Germinal center (tissue), 1 donor: ENCODE results near the gene HDAC4.

Source experiments
- DNase-seq: peaks from one replicate; pipeline ENCODE4 v3.0.0; 2012; ENCODE audit warnings: mixed read lengths, low spot score

HDAC4 gene

DNA sequence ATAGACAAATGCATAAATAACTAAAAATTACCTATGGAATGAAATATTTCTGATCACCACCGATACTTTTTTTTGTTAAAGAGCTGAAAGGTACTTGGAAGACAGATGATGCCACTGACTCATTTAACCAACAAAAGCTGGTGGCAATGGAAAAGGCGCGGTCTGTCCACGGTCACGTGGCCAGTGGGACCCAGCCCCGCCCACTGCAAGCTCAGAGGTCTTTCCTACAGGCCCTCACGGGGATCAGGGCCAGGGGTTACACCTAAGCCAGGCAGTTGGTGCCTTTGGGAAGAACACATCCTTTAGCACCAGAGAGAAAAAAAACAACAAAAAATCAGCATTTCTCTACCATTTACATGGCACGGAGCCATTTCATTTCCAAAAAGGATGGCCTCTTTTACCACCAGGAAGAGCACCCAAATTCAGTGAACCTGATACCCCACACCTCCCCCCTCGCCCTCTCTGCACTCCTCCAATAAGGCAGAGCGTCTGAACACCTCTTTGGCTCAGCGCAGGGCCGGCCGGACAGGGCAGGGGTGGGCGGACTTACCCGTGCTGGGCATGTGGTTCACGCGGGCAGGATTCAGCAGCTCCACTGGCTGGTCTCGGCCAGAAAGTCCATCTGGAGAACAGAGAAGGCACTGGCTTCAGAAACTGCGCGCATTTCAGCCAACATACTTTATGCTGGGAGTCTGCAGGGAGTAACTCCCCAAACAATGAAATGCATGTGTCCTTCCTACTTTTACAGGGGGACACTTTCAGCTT, 164.6 kb downstream of the HDAC4 start:
- no peak for DNase-seq

DNA sequence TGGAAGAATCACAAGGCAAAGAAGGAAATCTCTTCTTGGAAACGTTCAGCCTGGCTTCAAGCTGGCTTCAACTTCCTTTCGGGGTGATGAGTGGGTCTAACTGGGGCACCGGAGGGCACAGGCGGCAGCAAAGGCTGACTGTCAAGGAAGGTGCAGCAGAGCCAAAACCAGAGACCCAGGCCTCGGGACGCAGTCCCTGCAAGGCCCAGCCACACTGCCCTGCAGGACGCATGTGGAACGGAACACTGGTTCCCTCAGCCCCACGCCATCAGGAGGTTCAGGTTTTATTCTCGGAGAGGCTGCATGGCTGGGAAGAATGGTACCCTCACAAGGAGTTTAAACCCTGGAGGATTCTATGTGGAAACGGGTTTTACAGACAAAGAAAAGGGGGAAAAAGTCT, 165.5 kb downstream of the HDAC4 start:
- DNase-seq, result no peak

DNA sequence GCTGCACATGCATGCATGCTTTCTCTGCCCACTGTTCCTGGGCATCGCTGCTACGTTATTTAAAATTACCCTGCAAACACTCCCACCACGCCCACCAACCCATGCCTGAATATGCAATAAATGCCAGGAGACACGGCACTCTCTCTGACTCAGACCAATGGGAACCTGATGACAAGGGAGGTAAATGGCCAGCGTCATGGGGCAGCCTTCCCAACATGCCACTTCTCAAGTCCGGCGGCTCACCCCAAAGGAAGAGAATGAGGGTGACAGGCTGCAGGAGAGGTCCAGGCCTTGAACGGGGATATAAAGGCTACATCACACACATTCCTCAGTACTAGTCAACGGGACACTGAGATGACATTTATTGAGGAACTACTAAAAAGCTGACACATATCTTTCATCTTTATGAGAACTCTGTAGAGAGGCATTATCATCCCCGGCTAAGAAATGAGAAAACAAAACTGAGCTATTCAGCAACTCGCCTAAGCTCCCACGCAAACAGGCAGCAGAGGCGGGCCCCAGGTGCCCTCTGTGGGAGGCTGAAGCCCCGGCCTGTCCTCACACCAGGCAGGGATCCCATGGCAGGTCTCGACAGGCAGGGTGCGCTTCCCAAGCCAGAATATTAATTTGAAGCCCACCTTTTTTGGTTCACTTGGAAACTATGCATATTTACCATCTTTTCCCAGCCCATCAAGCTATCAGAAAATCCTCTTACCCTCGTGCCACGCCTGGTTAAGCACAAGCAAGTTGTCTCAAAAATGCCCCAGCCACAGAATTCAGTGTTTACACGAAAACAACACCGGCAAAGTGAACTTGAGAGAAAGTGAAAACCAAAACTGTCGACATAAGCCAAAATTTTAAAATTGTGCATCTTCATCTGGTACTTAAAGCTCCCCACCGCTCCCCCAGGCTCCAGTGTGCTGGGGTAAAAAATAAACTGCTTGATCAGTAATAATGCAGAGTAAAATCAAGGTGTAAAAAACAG, 166.3 kb downstream of the HDAC4 start:
- no peak for DNase-seq

- no peak for DNase-seq
These were observed 167.2 kb downstream of the HDAC4 start for GRCh38 chr2:239233576-239233975.

DNA sequence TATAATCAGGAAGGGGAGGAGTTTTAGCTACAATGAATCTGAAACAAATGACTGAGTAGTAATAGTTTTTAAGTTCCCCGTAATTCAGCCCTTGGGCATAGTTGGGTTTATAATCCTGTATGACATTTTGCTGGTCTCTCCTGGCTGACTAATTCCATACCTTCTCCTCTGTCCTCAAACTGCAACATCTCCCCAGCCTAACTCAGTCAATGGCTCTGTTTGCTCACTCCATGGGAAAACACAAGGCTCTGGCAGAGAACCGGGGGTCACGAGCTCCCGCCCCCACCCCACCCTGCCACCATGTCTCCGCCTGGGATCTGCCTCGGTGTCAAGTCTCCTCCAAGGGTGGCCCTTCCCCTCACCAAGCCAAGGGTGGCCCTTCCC, 168.6 kb downstream of the HDAC4 start:
- no peak for DNase-seq

DNA sequence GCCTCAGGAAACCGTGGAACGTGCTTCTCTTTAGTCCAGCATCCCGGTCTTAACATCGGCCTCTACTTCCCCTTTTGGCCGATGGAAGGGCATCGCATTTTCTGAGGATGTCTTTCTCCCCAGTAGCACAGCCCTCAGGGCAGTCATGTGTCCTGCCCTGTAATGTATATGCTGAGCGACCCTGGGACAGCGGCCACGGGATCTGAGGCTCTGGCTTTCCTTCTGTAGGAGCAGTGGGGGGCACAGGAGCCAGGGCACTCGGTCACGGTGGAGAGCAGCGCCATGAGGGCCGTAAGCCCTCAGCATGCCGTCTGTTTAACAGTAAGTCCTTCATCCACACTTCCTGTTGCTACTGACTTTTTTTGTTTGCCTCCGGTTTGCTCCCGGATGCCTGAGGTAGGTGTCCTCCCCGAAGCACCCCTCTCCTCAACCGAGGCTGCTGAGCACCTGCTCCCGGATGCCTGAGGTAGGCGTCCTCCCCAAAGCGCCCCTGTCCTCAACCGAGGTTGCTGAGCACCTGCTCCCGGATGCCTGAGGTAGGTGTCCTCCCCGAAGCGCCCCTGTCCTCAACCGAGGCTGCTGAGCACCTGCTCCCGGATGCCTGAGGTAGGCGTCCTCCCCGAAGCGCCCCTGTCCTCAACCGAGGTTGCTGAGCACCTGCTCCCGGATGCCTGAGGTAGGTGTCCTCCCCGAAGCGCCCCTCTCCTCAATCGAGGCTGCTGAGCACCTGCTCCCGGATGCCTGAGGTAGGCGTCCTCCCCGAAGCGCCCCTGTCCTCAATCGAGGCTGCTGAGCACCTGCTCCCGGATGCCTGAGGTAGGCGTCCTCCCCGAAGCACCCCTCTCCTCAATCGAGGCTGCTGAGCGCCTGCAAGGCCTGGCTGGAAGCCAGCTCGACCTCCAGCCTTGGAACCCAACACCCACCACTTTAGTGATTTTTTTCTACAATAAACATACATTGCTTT, 169.3 kb downstream of the HDAC4 start:
- DNase-seq, result no peak

DNA sequence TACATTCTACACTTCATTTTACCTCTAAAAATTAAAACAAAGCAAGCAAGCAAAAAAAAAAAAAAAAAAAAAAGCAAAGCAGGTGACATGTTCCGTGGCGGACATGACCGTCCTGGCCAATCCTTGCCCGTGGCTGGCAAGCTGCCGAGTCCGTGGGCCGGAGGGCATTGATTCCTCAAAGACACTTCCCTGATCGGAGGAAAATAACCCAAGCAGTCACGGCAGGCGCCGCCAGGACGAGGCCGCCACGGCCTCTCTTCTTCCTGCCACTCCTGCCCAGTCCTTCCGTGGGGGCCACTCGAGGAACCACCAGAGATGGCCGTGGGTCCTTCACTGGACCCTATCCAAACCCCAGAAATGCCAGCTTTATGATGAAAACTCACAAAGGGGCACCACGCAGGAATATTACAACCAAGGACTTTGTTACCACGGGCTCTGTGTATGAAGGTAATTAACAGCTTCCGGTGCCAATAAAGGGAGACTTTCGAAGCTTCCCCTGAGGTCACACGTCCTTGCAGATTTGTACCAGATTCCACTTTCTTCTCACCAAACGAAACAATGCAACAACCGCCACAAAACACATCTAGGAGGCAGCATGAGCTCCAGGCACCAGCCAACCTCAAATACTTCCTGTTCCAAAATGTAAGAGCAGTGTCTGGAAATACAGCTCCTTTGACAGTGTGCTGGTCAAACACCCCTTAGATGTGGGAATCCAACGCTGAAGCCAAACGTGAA, 170.3 kb downstream of the HDAC4 start:
- DNase-seq, result no peak

GRCh38 chr2:239229545-239230279, 171.1 kb downstream of the HDAC4 start:
- no peak for DNase-seq

DNA sequence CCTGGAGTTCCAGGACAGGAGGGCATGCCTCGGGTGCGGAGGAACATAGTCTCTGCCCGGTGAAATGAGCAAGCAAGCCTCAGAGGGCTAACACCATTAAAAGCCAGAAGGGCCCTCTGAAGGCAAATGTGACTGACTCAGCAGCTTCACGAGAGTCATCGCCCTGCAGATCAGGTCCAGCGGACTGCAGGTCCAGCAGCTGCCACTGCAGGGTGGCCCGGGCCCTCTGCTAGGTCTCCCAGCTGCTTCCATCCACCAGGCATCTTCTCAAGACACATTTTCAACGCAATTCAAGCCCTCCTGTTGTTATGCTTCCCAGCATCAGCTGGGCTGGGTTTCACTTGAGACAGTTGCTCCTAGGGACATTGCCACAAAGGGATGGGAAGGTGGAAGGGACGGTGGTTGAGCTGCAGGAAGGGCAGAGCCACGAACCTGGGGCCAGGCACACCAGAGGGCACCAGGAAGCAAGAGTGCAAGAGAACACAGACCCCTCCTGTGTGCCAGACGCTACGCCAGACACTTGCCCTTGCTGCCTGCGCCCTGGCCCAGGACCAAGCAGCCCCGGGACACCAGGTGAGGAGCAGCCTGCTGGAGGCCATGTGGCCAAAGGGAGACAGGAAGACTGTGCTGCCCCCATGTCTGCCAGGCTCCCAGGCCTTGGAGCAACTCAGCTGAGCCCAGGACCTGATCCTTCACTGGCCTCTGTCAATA, 173.0 kb downstream of the HDAC4 start:
- no peak for DNase-seq

DNA sequence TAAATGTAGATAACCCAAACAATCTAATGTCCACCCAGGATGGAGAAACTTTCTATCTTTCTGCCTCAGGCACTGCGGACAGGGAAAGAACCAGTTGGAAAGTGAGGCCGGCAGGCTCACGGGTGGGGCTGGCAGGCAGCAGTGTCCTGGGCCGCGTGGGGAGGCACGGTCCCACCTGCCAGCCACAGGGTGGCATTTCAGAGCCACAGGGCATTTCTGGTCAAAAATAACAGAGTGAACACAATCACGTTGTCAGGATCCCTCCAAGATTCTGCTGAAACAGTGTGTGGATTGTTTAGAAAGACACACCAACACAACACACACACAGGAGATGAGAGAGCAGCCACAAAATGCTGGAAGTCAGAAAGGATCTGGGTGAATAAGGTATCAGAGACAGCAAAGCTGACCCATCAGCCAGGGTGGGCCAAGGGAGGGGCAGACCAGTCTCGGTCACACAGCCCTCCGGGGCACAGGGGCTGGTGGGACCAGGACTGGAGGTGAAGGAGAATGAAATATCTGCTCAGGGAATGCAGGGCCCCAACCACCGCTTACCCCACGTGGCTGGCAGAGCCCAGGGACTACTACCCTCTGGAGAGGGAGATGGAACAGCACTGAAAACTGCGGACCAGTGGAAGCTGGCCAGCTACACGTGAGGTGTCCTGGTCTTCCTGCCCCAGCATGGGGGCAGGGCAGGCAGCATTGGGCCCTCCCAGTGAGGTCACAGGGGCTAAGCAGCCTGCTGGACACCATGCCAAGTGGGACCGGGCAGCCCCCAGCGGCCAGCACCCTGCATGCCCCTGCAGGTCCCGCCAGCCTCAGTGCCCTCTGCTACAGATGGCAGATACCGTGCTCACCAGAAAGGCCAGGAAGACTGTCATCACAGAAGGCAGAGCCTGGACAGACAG, 173.9 kb downstream of the HDAC4 start:
- DNase-seq, result no peak

- no peak for DNase-seq
These were observed 174.8 kb downstream of the HDAC4 start for GRCh38 chr2:239225871-239226561.

DNA sequence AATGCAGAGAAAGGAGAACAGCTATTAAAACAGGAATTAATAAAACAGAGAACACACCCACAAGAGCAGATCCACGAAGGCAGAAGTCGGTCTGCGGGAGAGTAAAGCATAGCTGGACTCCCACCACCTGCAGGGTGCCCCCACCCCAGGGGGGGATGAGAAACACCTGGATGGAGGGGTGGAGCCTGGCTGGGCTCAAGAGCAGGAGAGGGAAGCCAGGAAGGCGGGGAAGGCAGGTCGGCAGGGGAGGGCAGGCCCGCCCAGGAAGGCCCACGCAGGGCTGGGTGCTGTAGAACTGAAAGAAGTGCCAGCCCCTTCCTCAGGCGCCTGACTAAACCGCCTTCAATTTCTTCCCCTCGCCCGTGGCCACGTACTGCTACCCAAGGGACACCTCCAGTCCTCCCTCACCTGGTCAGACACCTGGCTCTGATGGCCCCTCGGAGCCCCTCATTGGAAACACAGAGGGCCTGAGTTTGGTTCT, 175.4 kb downstream of the HDAC4 start:
- DNase-seq, result no peak

DNA sequence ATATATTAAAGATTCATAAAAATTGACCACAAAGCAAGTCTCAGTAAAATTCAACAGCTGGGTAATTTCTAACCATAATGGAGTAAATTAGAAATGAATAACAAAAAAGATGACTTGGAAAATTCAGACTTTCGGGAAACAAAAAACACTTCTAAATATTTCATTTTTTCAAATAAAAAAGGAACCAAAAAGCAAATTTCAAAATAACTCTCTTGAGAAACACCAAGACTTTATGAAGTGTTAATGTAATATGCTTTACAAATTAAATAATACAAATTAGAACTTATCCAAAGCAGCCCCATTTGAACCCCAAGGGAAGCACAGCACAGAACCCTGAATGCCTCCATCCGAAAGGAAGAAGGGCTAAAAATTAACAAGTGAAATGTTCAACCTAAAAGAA, 175.9 kb downstream of the HDAC4 start:
- no peak for DNase-seq

DNA sequence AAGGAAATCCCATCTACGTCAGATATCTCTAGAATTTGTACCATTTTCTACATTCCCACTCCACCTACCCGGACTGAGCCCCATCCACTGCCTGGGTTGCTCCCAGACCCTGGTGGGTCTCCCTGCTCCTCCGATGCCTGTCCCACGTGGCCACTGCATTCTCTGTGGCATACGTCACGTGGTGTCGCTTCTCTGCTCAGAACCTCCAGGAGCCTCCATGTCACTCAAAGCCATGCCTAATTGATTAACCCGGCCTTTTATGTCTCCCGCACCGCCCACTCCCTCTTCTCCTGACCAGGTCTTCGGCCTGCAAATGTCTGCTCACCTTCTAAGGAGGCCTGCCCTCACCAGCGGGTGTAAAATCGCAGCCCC, 176.6 kb downstream of the HDAC4 start:
- DNase-seq, result no peak

- DNase-seq, result no peak
These were observed 177.3 kb downstream of the HDAC4 start for GRCh38 chr2:239223310-239224198.

DNA sequence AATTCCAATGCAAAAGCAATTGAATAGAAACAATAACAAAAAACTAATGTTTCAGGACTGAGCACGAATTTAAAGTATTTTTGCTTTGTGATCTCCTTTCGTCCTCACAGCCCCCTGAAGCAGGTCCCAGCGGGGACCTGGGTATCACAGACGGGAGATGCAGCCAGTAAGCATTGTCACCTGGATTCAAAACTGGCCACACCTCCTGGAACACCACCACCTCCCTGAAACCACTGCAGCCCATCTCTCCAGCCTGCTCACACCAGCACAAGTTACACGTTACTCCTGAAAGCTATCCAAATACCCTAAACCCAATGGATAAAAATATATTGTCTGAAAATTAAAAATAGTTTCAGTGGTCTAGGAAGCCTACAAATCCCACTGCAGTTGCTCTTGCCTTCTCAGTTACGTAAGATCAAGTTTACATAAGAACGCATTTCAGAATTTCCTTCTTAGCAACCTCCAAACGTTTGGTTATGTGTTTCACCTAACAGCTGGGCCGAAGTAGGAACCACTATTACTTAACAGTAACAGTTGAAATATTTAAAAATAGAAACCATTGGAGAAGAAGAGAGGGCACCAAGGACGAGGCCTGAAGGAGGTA, 178.0 kb downstream of the HDAC4 start:
- no peak for DNase-seq

- DNase-seq, result no peak
These were observed 178.5 kb downstream of the HDAC4 start for GRCh38 chr2:239222312-239222660.
